ENCODE data around the gene TGIF1. TPM values are rescaled to one million over a fixed set of nuclear protein-coding genes. Genes with fewer than 3 reads are reported as not detected.

Gene TGIF1
- total RNA-seq, 1 donor from 2014 or later = 8.1 TPM

GRCh38 chr18:3500016-3500415 is 50.0 kb downstream of the TGIF1 start:
- H3K4me3 ChIP-seq = no peak overlapping the region
- peaks cover 11% of the 10 kb centered on the region for H3K4me1 ChIP-seq
- intact Hi-C loops (cut with micrococcal nuclease) = no loop called here
- DNase-seq = no peak
- H3K27ac ChIP-seq (replicated peaks) = no peak overlapping the region
- no peak for TF ChIP-seq CTCF (IDR thresholded peaks at IDR 0.05; ENCODE audit: borderline replicate concordance)
- no peaks in the 10 kb centered on the region for H3K36me3 ChIP-seq
- no peaks in the 10 kb centered on the region for H3K9me3 ChIP-seq (replicated peaks)
- peaks cover 43% of the 10 kb centered on the region for H3K27me3 ChIP-seq (ENCODE audit: low read depth)

DNA sequence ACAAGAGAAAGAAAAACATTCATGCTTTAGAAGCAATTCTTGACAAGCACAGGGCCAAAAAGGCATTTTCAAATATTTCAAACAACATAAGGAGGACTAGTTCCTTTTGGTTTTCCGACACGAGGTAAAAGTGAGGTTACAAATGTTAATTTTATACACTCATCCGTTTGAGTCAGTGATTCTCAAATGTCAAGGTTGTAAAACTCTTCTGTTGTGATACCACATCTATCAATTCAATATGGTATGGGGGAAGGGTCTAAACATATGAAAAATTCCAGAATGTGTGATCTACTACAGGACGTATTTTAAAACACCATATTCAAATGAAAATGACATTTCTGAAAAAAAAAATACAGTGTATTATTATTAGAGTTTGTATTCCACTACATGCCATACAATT is 52.7 kb downstream of the TGIF1 start:
- Histone ChIP-seq H3K36me3 (no peaks in the 10 kb centered on the region), H3K4me1 (peaks cover 11% of the 10 kb centered on the region), H3K4me3 (no peak overlapping the region), H3K27me3 (ENCODE audit: low read depth) (peaks cover 47% of the 10 kb centered on the region), H3K27ac (replicated peaks) (no peak overlapping the region), H3K9me3 (replicated peaks) (no peaks in the 10 kb centered on the region)
- no peak for DNase-seq
- intact Hi-C loops (cut with micrococcal nuclease) = no loop called here
- TF ChIP-seq CTCF (IDR thresholded peaks at IDR 0.05; ENCODE audit: borderline replicate concordance) = no peak

GRCh38 chr18:3504637-3505036 is 54.7 kb downstream of the TGIF1 start:
- TF ChIP-seq CTCF (IDR thresholded peaks at IDR 0.05; ENCODE audit: borderline replicate concordance) = no peak
- intact Hi-C loops (cut with micrococcal nuclease) = no loop called here

GRCh38 chr18:3508576-3509549 is 58.9 kb downstream of the TGIF1 start:
- Histone ChIP-seq H3K27ac (replicated peaks) (no peak overlapping the region), H3K4me3 (no peak overlapping the region), H3K4me1 (no peaks in the 10 kb centered on the region), H3K36me3 (no peaks in the 10 kb centered on the region), H3K9me3 (replicated peaks) (no peaks in the 10 kb centered on the region), H3K27me3 (ENCODE audit: low read depth) (peaks cover 4% of the 10 kb centered on the region)
- TF ChIP-seq CTCF (IDR thresholded peaks at IDR 0.05; ENCODE audit: borderline replicate concordance) = no peak
- DNase-seq = no peak
- intact Hi-C loops (cut with micrococcal nuclease) = no loop called here

More at GRCh38 chr18:3504637-3505036, 54.7 kb downstream of the TGIF1 start:
- H3K27ac ChIP-seq (replicated peaks) = no peak overlapping the region
- H3K4me3 ChIP-seq = no peak overlapping the region
- no peak for DNase-seq
- no peaks in the 10 kb centered on the region for H3K9me3 ChIP-seq (replicated peaks)
- H3K4me1 ChIP-seq = peaks cover 1% of the 10 kb centered on the region
- no peaks in the 10 kb centered on the region for H3K36me3 ChIP-seq
- H3K27me3 ChIP-seq (ENCODE audit: low read depth) = peaks cover 31% of the 10 kb centered on the region

Other genes starting within 250 kb of the TGIF1 start
- gene MYOM1, start 230.2 kb upstream of the TGIF1 start, total RNA-seq = 667 TPM
- gene MYL12A, start 202.4 kb upstream of the TGIF1 start, total RNA-seq = 2,410 TPM
- 176 TPM for gene MYL12B, start 188.0 kb upstream of the TGIF1 start, total RNA-seq

All from left ventricle myocardium inferior (tissue), 1 donor.